GM19372 (cell line): ENCODE results near the gene HLA-G.
"Not testable (repeated sequence)": the region's sequence is repeated elsewhere in the genome, so short reads cannot be mapped to it uniquely, and the experiment has no call there.

Experiments used
- ATAC-seq: cut with Tn5 transposase; IDR thresholded peaks from one replicate; pipeline ENCODE4 v1.9.1; 2021; ENCODE audit warnings: mild to moderate bottlenecking, low read depth, moderate library complexity; ENCODE audit not compliant: unreplicated experiment

Gene HLA-G

GRCh38 chr6:29864037-29864810 is 36.6 kb downstream of the HLA-G start:
- no peak for ATAC-seq

- no peak for ATAC-seq
These were observed 38.0 kb downstream of the HLA-G start for GRCh38 chr6:29865631-29866030.

- no peak for ATAC-seq
These were observed 42.5 kb downstream of the HLA-G start for GRCh38 chr6:29870104-29870503.

GRCh38 chr6:29872791-29873190 is 45.2 kb downstream of the HLA-G start:
- no peak for ATAC-seq

- no peak for ATAC-seq
These were observed 47.6 kb downstream of the HLA-G start for GRCh38 chr6:29875257-29875656.

- ATAC-seq, result not testable (repeated sequence)
These were observed 48.1 kb downstream of the HLA-G start for GRCh38 chr6:29875734-29876133.
